CD4-positive, alpha-beta T cell (primary cell): Measurements from ENCODE around the gene STRADB. TPM values are rescaled to one million over a fixed set of nuclear protein-coding genes. Genes with fewer than 3 reads are reported as not detected.

Source experiments
- ATAC-seq: fragments of 200-7000 bp; cut with Tn5 transposase; one replicate; pipeline ENCODE4 v1.10.0; 2022; ENCODE audit warnings: mild to moderate bottlenecking; ENCODE audit not compliant: poor library complexity
- CTCF ChIA-PET: fragments of 350-600 bp; sonication (Branson Sonifier 250); formaldehyde crosslinking; loops from one replicate; lab custom pipeline; 2021; ENCODE audit warnings: antibody characterized with exemption, inconsistent platforms; lab: Charles Lee
- POLR2A ChIA-PET: fragments of 350-600 bp; sonication (Branson Sonifier 250); formaldehyde crosslinking; loops from one replicate; lab custom pipeline; 2021; ENCODE audit warnings: antibody characterized with exemption, inconsistent platforms; lab: Charles Lee
- DNase-seq, 14 experiments: peaks; one replicate each; pipeline ENCODE4 v3.0.0-alpha.2; 2013 to 2020; ENCODE audit warnings: mixed read lengths in 2 of 14
- H3K27ac ChIP-seq, 2 donors: one replicate each; pipeline versions ENCODE4 v1.5.1 to v1.7.0; 2013; ENCODE audit warnings: low read length in 2 of 2, low read depth in 1 of 2, mild to moderate bottlenecking in 1 of 2
- H3K27me3 ChIP-seq, 2 experiments: 1 replicate in 1 of 2; 2 replicates in 1 of 2; pipeline versions ENCODE4 v1.6.1 to v1.7.0; 2013; ENCODE audit warnings: low read length in 2 of 2, control low read depth in 1 of 2, mild to moderate bottlenecking in 1 of 2, moderate library complexity in 1 of 2; ENCODE audit not compliant: insufficient read depth in 2 of 2, control insufficient read depth in 1 of 2
- H3K36me3 ChIP-seq: one replicate; pipeline ENCODE4 v1.6.1; 2013; ENCODE audit warnings: low read length, control low read depth; ENCODE audit not compliant: insufficient read depth
- H3K4me1 ChIP-seq: one replicate; pipeline ENCODE4 v1.6.1; 2013; ENCODE audit warnings: low read length, control low read depth; ENCODE audit not compliant: insufficient read depth
- H3K4me3 ChIP-seq: one replicate; pipeline ENCODE4 v1.5.1; 2013; ENCODE audit warnings: mild to moderate bottlenecking, low read length, moderate library complexity
- H3K9me3 ChIP-seq, 2 experiments: 1 replicate in 1 of 2; 2 replicates in 1 of 2; pipeline versions ENCODE4 v1.6.1 to v1.7.0; 2013; ENCODE audit warnings: low read length in 2 of 2, mild to moderate bottlenecking in 2 of 2, control low read depth in 1 of 2, moderate library complexity in 1 of 2; ENCODE audit not compliant: control insufficient read depth in 1 of 2, insufficient read depth in 1 of 2
- H3K27ac Mint-ChIP-seq: one replicate; pipeline ENCODE4 v1.8.0; 2020; ENCODE audit warnings: mixed read lengths
- H3K27me3 Mint-ChIP-seq: one replicate; pipeline ENCODE4 v1.8.0; 2021; ENCODE audit warnings: mixed read lengths
- H3K36me3 Mint-ChIP-seq: one replicate; pipeline ENCODE4 v1.8.0; 2021; ENCODE audit warnings: low read depth, mixed read lengths
- H3K4me1 Mint-ChIP-seq: one replicate; pipeline ENCODE4 v1.8.0; 2021; ENCODE audit warnings: low read depth, mixed read lengths
- H3K4me3 Mint-ChIP-seq: one replicate; pipeline ENCODE4 v1.8.0; 2020; ENCODE audit warnings: mild to moderate bottlenecking, mixed read lengths
- H3K9me3 Mint-ChIP-seq: one replicate; pipeline ENCODE4 v1.8.0; 2020; ENCODE audit warnings: mixed read lengths
- CTCF ChIP-seq: fragments of 200-600 bp; IDR thresholded peaks from one replicate; pipeline ENCODE4 v1.8.0; 2022; ENCODE audit warnings: antibody characterized with exemption, mild to moderate bottlenecking
- intact Hi-C, 2 experiments: fragments of 100-400 bp; cut with DNase I in 1 of 2; cut with micrococcal nuclease in 1 of 2; formaldehyde crosslinking; loops; one replicate each; pipeline versions ENCODE4 v1.15.1 to v1.9.0; 2023 to 2025; cut with DNase I, micrococcal nuclease
- total RNA-seq, 174 experiments: library from RNA in 2 of 174; stranded (reverse) in 2 of 174; gene quantifications; one replicate each; pipeline ENCODE4 v1.2.3 and lab custom pipeline; 2021 to 2026

The STRADB gene
- total RNA-seq, 2 experiments from 2014 or later = 4.2 to 5.6 TPM

GRCh38 chr2:201458381-201458780, 6.8 kb downstream of the STRADB start:
- H3K27ac Mint-ChIP-seq = no peak overlapping the region
- no peak overlapping the region for H3K27ac ChIP-seq
- H3K4me3 ChIP-seq = no peak overlapping the region
- CTCF ChIA-PET = no interaction called here
- H3K27me3 Mint-ChIP-seq = no peaks in the 10 kb centered on the region
- peaks cover 8% of the 10 kb centered on the region for H3K4me1 Mint-ChIP-seq
- H3K9me3 ChIP-seq = no peaks in the 10 kb centered on the region
- no peak overlapping the region for H3K4me3 Mint-ChIP-seq
- peaks cover 49% of the 10 kb centered on the region for H3K36me3 Mint-ChIP-seq
- ATAC-seq (no peak), DNase-seq (no peak)
- no peaks in the 10 kb centered on the region for H3K9me3 Mint-ChIP-seq
- H3K27me3 ChIP-seq = no peaks in the 10 kb centered on the region
- intact Hi-C loops = loop anchor here in 1 of 2 experiments (10.0 kb wide), 4 partner anchors 554 to 1556 kb away; partner anchors contain the start of genes CLK1, NBEAL1 and NOP58
- H3K36me3 ChIP-seq = peaks cover 11% of the 10 kb centered on the region
- POLR2A ChIA-PET = no interaction called here
- no peaks in the 10 kb centered on the region for H3K4me1 ChIP-seq
- TF ChIP-seq CTCF = no peak

DNA sequence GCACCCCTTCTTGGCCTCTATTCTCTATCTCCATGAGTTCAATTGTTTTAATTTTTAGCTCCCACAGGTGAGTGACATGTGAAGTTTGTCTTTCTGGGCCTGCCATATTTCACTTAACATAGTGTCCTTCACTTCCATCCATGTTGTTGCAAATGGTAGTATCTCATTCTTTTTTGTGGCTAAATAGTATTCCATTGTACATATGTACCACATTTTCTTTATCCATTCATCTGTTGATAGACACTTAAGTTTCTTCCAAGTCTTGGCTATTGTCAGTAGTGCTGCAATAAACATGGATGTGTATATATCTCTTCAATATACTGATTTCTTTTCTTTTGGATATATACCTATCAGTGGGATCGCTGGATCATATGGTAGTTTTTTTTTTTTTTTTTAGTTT, 9.0 kb downstream of the STRADB start:
- no peak overlapping the region for H3K4me3 ChIP-seq
- CTCF ChIA-PET = interaction anchor here (0.9 kb wide), 1 partner anchor 9 kb away, joined by 3 read pairs; the partner anchor contains the start of gene STRADB
- H3K27me3 ChIP-seq = no peaks in the 10 kb centered on the region
- H3K27ac ChIP-seq = no peak overlapping the region
- Mint-ChIP-seq H3K9me3 (no peaks in the 10 kb centered on the region), H3K27me3 (no peaks in the 10 kb centered on the region), H3K27ac (no peak overlapping the region), H3K4me1 (no peaks in the 10 kb centered on the region), H3K4me3 (no peak overlapping the region), H3K36me3 (peaks cover 68% of the 10 kb centered on the region)
- ATAC-seq = no peak
- H3K4me1 ChIP-seq = no peaks in the 10 kb centered on the region
- no peak for DNase-seq
- H3K36me3 ChIP-seq = peaks cover 23% of the 10 kb centered on the region
- H3K9me3 ChIP-seq = no peaks in the 10 kb centered on the region
- intact Hi-C loops = no loop called here
- POLR2A ChIA-PET = no interaction called here
- TF ChIP-seq CTCF = no peak

DNA sequence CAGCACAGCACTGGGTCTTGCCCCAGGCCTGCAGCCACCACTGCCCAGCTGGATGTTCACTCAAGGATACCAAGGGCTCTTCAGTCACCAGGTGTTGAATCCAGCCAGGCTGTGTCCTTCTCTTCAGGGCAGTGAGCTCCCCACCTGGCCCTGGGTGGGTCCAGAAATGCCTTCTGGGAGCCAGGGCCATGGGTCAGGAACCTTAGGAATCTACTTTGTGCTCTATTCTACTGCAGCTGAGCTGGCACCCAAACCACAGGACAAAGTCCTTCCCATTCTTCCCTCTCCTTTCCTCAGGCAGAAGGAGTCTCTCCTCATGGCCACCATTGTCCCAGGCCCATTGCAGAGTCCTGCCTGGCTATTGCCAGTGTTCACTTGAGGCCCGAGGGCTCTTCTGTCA, 13.0 kb downstream of the STRADB start:
- DNase-seq (no peak), ATAC-seq (no peak)
- no peaks in the 10 kb centered on the region for H3K4me1 Mint-ChIP-seq
- no peaks in the 10 kb centered on the region for H3K4me1 ChIP-seq
- ChIA-PET CTCF (no interaction called here), POLR2A (interaction anchor here (2.4 kb wide), 1 partner anchor 13 kb away, joined by 8 read pairs; the partner anchor contains the start of genes STRADB and TRAK2)
- H3K9me3 ChIP-seq = no peaks in the 10 kb centered on the region
- H3K27ac ChIP-seq = no peak overlapping the region
- H3K27me3 Mint-ChIP-seq = no peaks in the 10 kb centered on the region
- H3K9me3 Mint-ChIP-seq = no peaks in the 10 kb centered on the region
- H3K4me3 Mint-ChIP-seq = no peak overlapping the region
- peaks cover 27% of the 10 kb centered on the region for H3K36me3 ChIP-seq
- peaks cover 80% of the 10 kb centered on the region for H3K36me3 Mint-ChIP-seq
- TF ChIP-seq CTCF = no peak
- no peak overlapping the region for H3K4me3 ChIP-seq
- H3K27ac Mint-ChIP-seq = no peak overlapping the region
- intact Hi-C loops = no loop called here
- H3K27me3 ChIP-seq = no peaks in the 10 kb centered on the region
